Eye (tissue), 1 donor: ENCODE measurements around the gene REC114.

Experiments used
- DNase-seq: peaks from one replicate; pipeline ENCODE4 v3.0.0-alpha.2; 2015

Gene REC114

DNA sequence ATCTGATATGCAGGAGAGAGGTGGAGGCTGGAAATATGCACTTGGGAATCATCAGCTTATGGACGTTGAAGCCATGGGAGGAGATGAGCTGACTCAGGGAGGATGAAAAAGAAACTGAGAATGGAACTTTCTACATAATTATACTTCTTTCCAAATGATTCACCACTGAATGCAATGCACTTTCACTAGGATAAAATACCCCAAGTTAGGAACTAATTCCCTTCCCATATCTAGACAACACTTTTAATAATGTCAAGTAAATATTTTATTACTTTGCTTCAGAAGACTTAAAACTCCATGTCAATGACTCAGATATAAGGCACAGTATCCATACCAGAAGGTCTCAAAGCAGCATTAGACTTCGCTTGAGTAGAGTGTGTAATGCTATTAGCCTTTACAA lies 166.0 kb downstream of the REC114 start:
- no peak for DNase-seq
